ENCODE data around the gene MSRB1. TPM values are rescaled to one million over a fixed set of nuclear protein-coding genes. Genes with fewer than 3 reads are reported as not detected.

MSRB1 gene
- total and polyA plus RNA-seq, 8 donors, result 6.2 to 68.5 (median 31.2) TPM; not detected in 1

GRCh38 chr16:1983544-1984346 lies 40.7 kb upstream of the MSRB1 start, which contains the start of gene GFER:
GFER (plus strand) TSS chr16:1984193; CDS start chr16:1984219, 26 bp downstream.
- H3K27me3 ChIP-seq, result peaks cover 4 to 56% (median 36%) of the 10 kb centered on the region in 3 donors
- H3K4me3 ChIP-seq, result peak within 1 kb of the TSS; percentile 77 to 83 (median 78)
- 0 to 1% (median 1%) methylated on average over 26 to 109 of the region's 109 CpGs for WGBS, 5 donors
- H3K36me3 ChIP-seq, result peaks cover 14 to 25% (median 23%) of the 10 kb centered on the region in 4 donors
- peak within 1 kb of the TSS; percentile 64 to 84 (median 76) for H3K27ac ChIP-seq
- no peaks in the 10 kb centered on the region for H3K9me3 ChIP-seq
- no peak for TF ChIP-seq POLR2A (IDR thresholded peaks at IDR 0.05)
- peak in 2 of 3 donors; percentile 55 to 75 for TF ChIP-seq POLR2AphosphoS5 (IDR thresholded peaks at IDR 0.05)
- TF ChIP-seq EP300 (IDR thresholded peaks at IDR 0.05), result no peak
- TF ChIP-seq, protein P1, sequence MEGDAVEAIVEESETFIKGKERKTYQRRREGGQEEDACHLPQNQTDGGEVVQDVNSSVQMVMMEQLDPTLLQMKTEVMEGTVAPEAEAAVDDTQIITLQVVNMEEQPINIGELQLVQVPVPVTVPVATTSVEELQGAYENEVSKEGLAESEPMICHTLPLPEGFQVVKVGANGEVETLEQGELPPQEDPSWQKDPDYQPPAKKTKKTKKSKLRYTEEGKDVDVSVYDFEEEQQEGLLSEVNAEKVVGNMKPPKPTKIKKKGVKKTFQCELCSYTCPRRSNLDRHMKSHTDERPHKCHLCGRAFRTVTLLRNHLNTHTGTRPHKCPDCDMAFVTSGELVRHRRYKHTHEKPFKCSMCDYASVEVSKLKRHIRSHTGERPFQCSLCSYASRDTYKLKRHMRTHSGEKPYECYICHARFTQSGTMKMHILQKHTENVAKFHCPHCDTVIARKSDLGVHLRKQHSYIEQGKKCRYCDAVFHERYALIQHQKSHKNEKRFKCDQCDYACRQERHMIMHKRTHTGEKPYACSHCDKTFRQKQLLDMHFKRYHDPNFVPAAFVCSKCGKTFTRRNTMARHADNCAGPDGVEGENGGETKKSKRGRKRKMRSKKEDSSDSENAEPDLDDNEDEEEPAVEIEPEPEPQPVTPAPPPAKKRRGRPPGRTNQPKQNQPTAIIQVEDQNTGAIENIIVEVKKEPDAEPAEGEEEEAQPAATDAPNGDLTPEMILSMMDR (IDR thresholded peaks at IDR 0.05), result peak in 2 of 7 experiments; percentile 26 to 31
- intact Hi-C loops (cut with DNase I; ENCODE audit: low total_unique reads), result no loop called here
- peak; percentile 91 to 97 for DNase-seq
- H3K4me1 ChIP-seq, result peaks cover 29 to 69% (median 64%) of the 10 kb centered on the region in 4 donors

DNA sequence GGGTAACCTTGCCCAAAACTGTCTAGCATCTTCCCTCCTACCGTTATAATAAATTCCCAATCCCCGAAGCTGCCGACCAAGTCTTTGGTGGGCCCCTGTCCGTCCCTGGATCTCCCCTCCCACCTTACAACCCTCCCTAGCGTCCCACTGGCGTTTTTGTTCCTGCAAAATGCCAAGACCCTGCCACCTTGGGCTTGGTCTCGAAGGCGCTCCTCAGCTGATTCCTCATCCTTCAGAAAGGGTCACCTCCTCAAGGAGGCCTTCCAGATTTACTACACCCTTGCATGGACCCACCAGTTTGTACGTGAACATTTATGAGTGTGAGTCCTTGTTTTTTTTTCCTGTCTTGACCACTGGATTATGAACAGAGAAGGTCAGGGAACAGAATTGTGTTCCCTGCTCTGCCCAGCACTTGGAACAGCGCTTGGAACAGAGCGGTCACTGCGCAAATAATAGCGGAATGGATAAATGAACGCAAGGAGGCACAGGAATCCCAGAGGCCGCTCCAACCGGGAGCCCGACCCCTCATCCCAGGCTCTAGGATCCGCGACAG lies 40.1 kb upstream of the MSRB1 start:
- TF ChIP-seq, protein P1 (IDR thresholded peaks at IDR 0.05), result no peak
- TF ChIP-seq POLR2AphosphoS5 (IDR thresholded peaks at IDR 0.05) (no peak), POLR2A (IDR thresholded peaks at IDR 0.05) (no peak), EP300 (IDR thresholded peaks at IDR 0.05) (no peak)
- H3K9me3 ChIP-seq, result no peaks in the 10 kb centered on the region
- DNase-seq, result no peak
- peaks cover 4 to 56% (median 36%) of the 10 kb centered on the region in 3 donors for H3K27me3 ChIP-seq
- H3K4me1 ChIP-seq, result peaks cover 32 to 75% (median 65%) of the 10 kb centered on the region in 4 donors
- WGBS, 5 donors, result 24 to 32% (median 31%) methylated on average over 19 of the region's 19 CpGs
- H3K36me3 ChIP-seq, result peaks cover 17 to 32% (median 30%) of the 10 kb centered on the region in 4 donors
- peak overlapping the region; percentile 64 to 84 (median 76) for H3K27ac ChIP-seq
- H3K4me3 ChIP-seq, result peak overlapping the region; percentile 77 to 83 (median 78)
- intact Hi-C loops (cut with DNase I; ENCODE audit: low total_unique reads), result no loop called here

DNA sequence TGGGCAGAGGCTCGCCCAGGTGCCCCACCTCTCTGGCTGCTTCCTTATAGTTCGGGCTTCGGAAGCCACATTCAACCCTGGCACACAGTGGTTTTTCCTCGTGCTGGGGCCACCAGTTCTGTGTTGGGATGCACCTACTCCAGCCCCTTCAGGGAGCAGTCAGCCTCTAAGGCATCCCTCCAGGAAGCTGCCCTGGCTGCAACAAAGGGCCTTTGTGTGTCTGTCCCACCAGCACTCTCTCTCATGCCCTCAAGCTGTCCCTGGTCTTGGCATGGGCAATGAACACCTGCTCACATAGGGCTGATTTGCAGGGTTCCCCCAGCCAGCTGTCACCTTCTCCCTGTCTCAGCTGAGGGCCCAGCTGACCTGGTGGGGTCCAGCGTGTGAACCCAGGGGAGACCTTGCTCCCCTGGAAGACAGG lies 39.0 kb upstream of the MSRB1 start:
- Histone ChIP-seq H3K4me3 (no peak overlapping the region), H3K9me3 (no peaks in the 10 kb centered on the region), H3K4me1 (peaks cover 32 to 79% (median 65%) of the 10 kb centered on the region in 4 donors), H3K36me3 (peaks cover 27 to 38% (median 36%) of the 10 kb centered on the region in 4 donors), H3K27me3 (peaks cover 4 to 65% (median 36%) of the 10 kb centered on the region in 3 donors), H3K27ac (peak overlapping the region in 2 of 5 donors; percentile 5 to 9)
- TF ChIP-seq, protein P1 (IDR thresholded peaks at IDR 0.05), result no peak
- TF ChIP-seq POLR2A (IDR thresholded peaks at IDR 0.05), result no peak
- peak in 1 of 3 donors; percentile 15 for TF ChIP-seq POLR2AphosphoS5 (IDR thresholded peaks at IDR 0.05)
- no peak for TF ChIP-seq EP300 (IDR thresholded peaks at IDR 0.05)
- peak in 1 of 2 donors; percentile 65 for DNase-seq
- WGBS, 5 donors, result 32 to 62% (median 39%) methylated on average over 4 to 5 of the region's 5 CpGs
- intact Hi-C loops (cut with DNase I; ENCODE audit: low total_unique reads), result no loop called here

- peaks cover 32 to 79% (median 65%) of the 10 kb centered on the region in 4 donors for H3K4me1 ChIP-seq
- peak in 1 of 2 donors; percentile 64 for DNase-seq
- peak within 1 kb of the TSS in 1 of 4 donors; percentile 51 for H3K4me3 ChIP-seq
- 22 to 41% (median 28%) methylated on average over 6 of the region's 6 CpGs for WGBS, 5 donors
- peaks cover 29 to 38% (median 36%) of the 10 kb centered on the region in 4 donors for H3K36me3 ChIP-seq
- peaks cover 4 to 71% (median 36%) of the 10 kb centered on the region in 3 donors for H3K27me3 ChIP-seq
- TF ChIP-seq POLR2AphosphoS5 (IDR thresholded peaks at IDR 0.05) (no peak), POLR2A (IDR thresholded peaks at IDR 0.05) (no peak), EP300 (IDR thresholded peaks at IDR 0.05) (no peak)
- TF ChIP-seq, protein P1 (IDR thresholded peaks at IDR 0.05), result no peak
- intact Hi-C loops (cut with DNase I; ENCODE audit: low total_unique reads), result no loop called here
- peak within 1 kb of the TSS in 2 of 5 donors; percentile 5 to 9 for H3K27ac ChIP-seq
- H3K9me3 ChIP-seq, result no peaks in the 10 kb centered on the region
Observed at GRCh38 chr16:1981398-1981836, 38.4 kb upstream of the MSRB1 start, which contains the start of gene NOXO1. NOXO1 (minus strand) TSS chr16:1981469; CDS start chr16:1981179, 290 bp downstream.

All from stomach (tissue), 9 donors.